Epithelial cell of prostate (primary cell): ENCODE data around the gene CTXND1.

ENCODE experiments used
- DNase-seq: peaks from one replicate; pipeline ENCODE4 v3.0.0-alpha.2; 2011; ENCODE audit warnings: low read depth, low spot score
- H3K27ac ChIP-seq: fragments of 450-650 bp; 2 replicates; pipeline ENCODE4 v1.5.1; 2017; ENCODE audit warnings: mild to moderate bottlenecking

The CTXND1 gene

DNA sequence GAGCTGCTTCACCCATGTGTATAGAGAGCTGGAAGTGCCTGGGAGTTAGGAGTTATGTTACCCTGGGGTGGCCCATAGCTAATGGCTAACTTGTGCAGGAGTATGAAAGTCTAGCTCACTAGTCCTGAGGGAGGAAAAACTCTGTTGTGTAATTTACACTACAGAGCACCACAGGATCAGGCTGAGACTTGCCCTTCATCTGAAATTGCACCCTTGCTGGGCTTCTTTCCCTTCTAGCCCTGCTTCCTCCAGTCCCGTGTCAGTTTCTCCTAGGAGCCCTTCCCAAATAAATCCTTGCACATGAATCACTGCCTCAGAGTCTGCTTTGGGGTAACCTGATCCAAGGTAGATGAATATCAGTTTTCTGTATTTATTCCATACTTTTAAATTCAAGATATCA lies 40.0 kb downstream of the CTXND1 start:
- H3K27ac ChIP-seq: no peak overlapping the region
- DNase-seq: peak; percentile 18

DNA sequence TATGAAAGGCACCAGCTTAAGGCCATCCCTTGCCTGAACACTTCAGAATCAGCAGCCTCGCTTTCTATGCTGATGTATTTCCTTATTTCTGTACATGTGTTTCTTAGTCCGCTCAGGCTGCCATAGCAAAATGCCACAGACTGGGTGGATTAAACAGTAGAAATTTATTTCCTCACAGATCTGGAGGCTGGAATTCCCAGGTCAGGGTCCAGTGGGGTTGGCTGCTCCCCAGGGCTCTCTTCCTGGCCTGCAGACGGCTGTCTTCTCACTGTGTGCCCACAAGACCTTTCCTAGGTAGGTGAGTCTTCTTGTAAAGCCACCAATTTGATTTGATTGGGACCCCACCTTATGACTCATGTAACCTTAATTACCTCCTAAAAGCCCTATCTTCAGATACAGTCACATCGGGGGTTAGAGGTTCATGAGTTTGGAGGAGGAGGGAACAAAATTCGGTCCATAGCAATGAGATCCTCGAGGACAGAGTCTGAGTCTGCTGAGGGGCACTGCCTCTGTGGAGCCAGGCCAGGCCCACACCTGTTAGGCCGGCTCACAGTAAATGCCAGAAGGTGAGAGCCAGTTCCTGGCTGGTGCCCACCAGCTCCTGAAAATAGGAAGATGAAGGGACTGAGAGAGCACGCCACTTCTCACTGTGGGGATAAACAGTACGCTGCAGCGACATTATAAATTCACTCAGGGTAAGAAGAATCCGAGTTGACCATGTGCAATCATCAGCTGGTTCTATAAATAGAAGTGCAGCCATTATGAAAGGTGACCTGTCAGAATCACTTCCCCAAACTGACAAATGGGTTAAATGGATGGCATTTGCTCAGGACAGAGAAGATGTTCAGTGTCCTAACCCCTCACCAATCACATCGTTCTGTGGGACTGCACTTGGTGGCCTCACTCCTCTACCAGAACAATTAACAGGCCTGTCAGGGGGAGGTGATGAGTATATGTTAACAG lies 41.1 kb downstream of the CTXND1 start:
- no peak overlapping the region for H3K27ac ChIP-seq
- DNase-seq: no peak

DNA sequence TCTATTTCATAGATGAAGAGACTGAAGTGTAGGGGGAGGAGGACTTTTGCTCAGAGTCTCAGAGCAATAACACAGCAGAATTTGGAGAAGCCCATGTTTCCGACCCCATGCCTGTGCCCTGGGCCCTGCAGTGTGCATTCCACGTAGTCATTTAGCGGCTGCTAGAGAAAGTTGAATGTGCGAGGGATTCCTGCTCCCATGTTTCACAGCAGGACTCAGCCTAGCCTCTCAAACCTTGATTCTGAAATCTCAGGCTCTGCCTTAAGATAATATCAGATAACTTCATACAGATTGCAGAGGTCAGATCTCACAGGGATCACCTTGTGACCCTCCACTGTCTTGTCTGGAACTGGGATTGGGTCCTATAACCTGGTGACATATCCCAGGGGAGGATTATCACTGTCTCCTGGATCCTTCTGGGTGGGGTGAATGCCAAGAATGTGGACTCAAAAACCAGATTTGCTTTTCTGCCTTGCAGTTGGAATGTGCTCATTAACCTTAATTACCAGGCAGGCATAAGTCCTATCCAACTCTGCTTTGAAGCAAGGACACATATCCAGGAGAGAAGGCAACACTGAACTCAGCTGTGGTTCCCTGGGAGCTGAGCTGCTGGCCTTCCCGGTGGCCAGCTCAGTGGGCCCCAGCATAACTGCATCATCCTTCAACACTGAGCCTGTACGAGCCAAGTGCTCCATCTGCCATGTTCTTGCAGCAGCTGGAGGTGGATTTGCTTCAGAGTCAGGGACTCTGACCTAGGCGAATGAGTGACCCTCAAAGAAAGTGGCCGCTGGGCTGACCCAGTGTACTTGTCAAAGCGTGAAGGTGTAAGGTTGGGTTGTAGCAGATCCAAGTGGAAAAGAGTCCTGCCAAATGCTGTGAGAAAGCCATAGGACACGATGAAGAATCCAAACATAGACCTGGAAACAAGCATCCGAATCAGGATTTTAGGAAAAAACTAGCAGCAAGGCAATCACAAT lies 43.0 kb downstream of the CTXND1 start:
- no peak overlapping the region for H3K27ac ChIP-seq
- no peak for DNase-seq

DNA sequence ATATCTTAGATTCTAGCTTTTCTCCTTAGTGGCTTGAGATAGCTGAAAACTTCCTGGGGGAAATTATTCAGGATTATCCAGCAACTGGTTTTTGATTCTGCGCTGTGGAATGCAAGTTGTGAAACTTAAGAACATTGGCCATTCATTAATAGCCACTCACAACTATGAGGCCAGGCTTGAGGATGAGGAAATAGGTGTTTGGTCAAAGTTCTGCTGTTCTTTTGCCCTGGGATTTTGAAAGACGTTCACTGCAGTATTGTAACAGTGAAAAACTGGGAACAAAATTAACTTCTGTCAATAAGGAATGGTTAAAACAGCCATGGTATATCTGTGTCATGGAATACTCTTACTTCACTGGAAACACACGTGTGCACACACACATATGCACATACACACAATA lies 44.1 kb downstream of the CTXND1 start:
- no peak overlapping the region for H3K27ac ChIP-seq
- no peak for DNase-seq

DNA sequence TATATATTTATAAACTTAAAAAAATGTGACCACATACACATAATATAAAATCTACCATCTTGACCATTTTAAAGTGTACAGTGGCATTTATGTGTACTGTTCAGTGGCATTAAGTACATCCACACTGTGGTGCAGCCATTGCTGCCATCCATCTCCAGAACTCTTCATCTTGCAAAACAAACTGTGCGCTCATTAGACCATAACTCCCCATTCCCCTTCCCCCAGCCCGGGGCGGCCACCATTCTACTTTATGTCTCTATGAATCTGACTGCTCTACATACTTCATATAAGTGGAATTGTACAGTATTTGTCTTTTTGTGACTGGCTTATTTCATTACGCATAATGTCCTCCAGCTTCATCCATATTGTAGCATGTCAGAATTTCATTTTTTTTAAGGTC lies 47.8 kb downstream of the CTXND1 start:
- no peak overlapping the region for H3K27ac ChIP-seq
- no peak for DNase-seq

DNA sequence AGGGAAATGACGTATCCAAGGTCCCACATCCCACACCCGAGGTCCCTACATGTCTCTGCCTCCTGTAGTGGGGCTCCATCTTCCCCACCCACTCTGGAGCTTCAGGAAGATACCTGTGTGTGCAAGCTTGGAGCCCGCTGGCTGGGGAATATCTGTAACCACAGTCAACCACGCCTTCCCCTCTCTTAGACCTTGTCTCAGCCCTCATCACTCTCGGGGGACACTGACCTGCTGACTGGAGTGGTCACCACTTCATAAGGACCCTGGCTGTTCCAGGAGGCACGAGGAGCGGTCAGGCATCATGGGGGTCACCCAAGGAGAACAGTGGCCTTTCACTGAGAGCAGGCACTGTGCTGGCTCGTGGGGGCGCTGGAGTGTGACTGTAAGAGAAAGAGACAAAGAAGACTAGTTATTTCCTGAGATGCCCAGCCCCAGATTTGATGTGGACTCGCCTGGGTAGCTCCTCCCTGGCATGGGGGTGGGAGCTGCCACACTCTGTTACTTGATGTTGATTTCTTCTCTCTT lies 48.6 kb downstream of the CTXND1 start:
- H3K27ac ChIP-seq: no peak overlapping the region
- no peak for DNase-seq

DNA sequence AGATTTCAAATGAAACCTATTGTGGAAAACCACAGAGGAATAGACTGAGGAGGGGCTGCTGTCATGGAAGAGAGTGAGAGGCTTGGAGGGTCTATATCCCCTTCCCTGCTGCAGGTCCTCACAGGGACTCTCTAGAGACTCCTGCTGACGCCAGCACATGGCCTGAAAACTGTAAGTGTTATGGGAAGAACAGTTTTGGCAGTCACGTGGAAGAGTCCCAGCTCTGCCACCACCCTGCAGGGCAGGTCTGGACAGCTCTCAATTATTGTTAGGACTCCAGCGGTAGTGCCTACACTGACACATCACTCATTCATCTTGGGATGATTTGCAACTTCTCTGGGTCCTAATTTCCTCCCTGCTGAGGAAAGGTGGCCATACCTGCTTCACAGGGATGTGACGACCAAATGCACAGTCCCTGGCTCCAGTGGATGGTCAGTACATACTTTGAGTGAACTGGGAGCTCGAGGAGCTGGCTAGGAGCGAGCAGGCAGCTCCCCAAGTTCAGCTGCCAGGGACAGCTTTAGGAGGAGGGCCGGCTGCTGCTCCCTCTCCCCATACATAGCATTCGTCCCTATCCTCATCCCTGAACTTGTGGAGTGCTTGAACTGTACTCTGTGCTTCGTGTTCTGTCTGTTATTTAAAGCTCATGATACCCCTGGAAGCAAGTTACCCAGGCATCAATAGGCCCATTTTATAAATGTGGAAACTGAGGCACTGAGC lies 49.2 kb downstream of the CTXND1 start:
- DNase-seq: peak; percentile 68
- H3K27ac ChIP-seq: no peak overlapping the region

DNA sequence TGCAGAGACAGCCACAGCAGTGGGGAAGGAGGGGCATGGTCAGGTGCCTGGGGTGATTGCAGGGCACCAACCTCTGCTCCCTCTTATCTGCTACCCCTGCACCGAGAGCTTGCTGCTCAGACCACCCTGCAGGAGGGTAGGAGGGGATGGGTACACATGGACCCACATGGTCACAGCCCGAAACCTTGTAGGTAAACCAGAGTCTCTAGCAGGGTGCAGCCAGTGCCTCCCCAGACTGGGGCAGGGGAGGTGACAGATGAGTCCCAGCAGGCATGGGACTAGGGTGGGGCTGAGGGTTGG lies 50.0 kb downstream of the CTXND1 start:
- H3K27ac ChIP-seq: no peak overlapping the region
- DNase-seq: no peak

DNA sequence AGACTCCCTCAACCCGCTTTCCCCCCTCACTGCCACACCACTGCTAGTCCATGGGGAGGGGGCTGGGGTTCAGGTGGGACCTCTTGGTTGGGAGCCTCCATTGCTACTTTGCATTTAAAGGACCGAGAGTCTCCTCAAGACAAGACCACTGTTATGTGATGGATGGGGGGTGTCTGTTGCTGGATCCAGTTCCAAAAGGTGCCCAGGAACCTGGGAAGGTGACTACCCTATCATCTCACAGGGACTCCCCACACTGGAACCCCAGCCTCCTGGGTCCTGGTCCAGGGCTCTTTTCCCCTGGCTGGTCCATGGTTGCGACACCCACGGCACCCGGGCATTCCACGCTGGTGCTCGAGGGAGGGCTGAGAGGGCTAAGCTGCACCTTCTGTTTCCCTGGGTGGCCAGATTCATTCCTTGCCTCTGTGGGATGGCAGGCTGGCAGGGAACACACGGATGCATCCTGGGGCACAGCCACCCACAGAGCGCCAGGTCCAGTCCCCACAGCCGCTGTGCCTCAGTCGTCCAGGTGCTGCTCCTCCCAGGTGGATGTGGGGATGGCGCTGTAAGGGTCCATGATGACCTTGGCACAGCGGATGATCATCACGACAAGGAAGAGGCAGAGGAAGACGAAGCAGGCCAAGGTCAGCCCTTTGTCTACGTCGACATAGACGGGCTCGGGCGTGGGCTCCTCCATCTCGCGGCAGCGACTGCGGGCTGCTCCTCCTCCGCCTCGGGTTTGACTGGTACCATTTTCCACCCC lies 50.6 kb downstream of the CTXND1 start:
- H3K27ac ChIP-seq: no peak overlapping the region
- DNase-seq: no peak

DNA sequence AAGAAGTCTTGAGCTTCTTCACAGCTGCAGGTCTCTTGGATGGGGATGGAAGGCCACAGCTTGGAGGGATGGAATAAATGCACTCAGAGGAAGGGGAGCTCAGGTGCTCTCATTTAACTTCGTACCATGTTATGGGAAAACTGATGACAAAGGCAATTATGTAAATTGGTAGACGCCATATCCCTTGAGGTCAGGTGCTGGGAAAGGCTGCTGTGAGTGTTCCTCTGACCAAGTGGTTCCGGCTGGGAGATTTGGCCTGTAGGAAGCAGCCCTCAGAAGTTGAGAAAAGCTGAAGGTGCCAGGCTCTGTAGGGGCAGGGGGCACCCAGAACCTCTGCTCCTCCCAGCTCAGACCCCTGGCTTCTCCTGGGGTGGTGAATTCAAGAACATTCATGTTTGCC lies 52.1 kb downstream of the CTXND1 start:
- no peak for DNase-seq
- H3K27ac ChIP-seq: no peak overlapping the region

DNA sequence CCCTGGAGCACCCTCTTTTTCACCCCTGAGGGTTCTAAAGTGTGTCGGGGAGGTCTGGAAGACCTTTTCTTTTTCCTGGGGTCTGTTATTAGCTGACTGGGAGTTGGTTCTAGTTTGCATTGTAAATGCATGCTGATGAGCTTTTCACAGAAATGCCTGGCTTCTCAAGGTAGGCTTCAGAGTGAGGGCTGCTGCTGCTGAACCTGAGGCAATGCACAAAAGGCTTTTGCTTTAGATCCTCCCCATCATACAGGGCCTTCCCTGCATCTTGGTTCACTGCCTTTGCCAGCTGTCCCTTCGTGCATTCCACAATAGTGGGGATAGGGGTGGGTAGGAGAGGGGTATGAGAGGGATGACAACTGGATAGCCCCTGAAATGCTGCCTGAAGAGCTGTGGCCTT lies 52.6 kb downstream of the CTXND1 start:
- H3K27ac ChIP-seq: no peak overlapping the region
- DNase-seq: no peak

DNA sequence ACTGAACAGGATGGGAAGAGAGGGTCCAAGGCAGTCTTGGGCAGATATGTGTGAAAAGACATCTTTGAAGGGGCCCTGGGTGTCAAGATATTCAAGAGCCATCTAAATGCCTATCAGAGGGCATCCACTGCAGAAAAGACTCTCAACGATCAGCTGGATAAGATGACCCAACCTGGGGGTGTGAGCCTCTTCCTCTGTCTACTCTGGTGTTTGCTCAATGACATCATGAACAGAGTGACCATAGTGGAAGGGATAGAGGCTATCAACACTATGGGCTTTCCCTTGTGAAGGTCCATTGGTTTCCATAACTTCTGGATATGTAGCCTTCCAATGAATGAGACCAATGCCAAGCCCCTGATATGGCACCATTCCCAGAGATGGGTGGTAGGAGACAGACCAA lies 57.1 kb downstream of the CTXND1 start:
- DNase-seq: no peak
- H3K27ac ChIP-seq: no peak overlapping the region

DNA sequence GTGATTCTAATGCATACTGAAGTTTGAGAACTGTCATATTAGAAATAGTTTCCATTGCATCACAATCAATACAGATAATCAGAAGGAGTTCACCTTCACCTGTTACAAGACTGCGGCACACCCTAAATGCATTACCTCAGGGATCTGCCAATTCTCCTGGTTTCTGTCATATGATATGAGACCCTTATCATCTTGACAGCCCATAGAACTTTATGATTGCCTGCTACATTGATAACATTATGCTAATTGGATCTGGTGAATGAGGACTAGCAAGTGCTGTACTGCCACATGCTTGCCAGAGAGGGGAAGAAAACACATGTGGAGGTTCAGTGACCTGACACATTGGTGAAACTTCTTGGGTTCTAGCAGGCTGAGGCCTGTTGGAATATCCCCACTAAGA lies 57.8 kb downstream of the CTXND1 start:
- H3K27ac ChIP-seq: no peak overlapping the region
- DNase-seq: no peak

DNA sequence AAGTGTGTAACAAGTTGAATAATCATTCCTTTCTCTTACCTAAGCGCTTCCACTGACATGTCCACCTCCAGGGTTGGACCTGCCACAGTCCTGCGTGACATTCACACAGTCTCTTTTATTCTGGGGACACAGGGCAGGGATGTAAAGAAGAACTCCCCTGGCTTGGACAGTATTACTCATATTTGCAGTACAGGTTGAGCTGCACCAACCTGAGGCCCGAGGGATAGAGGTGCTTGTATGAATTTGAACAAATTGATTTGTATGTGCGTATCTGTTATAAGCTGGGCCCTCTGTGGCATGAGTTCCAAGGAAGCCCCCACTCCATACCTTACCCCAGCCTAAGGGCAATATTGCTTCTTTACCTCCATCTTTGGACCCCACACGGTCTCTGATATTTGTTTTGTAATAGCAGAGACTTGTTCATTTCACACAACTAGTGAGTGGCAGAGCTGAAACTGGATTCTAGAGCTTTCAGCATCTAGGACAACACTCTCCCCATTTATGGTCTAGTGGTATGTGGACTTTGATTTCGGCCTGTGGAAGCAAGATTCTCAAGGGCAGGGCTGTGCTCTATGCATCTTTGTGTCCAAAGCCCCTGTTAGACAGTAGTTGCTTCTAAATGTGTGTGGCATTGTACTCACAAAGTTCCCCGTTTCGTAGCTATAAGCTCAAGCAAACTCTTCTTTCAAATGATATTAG lies 60.0 kb downstream of the CTXND1 start:
- DNase-seq: no peak
- no peak overlapping the region for H3K27ac ChIP-seq

DNA sequence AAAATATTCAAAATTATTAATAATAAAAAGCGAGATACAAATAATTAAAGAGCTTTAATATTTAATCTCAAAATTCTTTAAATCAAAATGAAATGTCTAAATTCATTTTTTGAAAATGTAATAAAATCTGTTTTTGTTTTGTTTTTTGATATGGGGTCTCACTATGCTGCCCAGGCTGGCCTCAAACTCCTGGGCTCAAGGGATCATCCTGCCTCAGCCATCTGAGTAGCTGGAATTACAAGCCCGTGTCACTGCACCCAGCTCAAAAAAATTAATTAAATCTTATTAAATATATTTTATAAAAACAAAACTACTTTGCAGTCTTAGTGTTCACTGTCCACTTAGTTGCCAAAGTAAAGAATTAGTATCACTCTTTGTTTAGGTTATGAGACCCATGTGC lies 60.8 kb downstream of the CTXND1 start:
- H3K27ac ChIP-seq: no peak overlapping the region
- no peak for DNase-seq

DNA sequence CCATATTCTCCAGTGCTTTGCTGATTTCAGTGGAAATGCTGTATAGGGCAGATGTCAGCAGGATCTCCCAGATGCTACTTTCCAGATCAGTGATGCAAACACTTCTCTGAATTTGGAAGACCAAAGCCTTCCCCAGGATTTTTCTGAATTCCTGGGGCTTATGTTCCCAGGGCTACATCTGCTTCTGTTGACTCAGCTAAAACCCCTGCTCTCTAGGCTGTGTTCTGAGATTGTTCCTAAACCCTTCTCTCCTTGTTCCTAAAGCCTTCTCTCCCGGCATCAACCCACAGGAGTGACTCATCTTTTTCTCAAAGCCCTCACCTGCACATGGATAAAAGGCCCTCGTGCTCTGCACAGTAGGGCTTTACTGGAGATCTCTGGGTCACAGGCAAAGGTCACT lies 63.8 kb downstream of the CTXND1 start:
- no peak overlapping the region for H3K27ac ChIP-seq
- no peak for DNase-seq

DNA sequence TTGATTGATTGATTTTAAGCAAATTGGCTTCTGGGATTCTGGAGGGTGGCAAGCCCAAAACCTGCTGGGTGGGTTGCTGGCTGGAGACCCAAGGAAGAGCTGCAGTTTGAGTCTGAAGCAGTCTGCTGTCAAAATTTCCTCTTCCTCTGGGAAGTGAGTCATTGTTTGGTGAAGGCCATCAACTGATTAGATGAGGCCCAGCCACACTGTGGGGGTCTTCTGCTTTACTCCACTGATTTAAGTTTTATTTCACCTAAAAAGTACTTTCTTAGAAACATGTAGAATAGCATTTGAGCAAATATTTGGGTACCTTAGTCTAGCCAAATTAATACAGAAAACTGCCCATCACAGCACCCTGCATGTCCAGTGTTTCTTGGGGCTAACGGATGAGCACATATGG lies 65.4 kb downstream of the CTXND1 start:
- H3K27ac ChIP-seq: no peak overlapping the region
- DNase-seq: no peak

DNA sequence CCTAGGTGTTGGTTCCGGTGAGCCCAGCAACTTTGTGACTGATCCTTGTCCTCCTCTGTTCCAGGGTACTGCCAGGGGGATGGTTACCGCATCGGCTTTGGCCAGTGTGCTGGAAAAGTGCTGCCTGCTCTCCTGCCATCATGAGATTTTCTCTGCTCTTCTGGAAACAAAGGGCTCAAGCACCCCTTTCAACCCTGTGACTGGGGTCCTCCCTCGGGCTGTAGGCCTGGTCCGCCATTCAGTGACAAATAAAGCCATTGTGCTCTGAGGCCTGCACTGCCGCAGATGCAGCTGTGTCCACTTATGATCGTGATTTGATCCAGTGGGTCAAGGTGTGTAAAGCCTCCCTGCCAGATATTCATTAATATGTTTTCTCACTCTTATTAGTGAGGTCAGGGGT lies 65.9 kb downstream of the CTXND1 start:
- no peak for DNase-seq
- H3K27ac ChIP-seq: no peak overlapping the region

DNA sequence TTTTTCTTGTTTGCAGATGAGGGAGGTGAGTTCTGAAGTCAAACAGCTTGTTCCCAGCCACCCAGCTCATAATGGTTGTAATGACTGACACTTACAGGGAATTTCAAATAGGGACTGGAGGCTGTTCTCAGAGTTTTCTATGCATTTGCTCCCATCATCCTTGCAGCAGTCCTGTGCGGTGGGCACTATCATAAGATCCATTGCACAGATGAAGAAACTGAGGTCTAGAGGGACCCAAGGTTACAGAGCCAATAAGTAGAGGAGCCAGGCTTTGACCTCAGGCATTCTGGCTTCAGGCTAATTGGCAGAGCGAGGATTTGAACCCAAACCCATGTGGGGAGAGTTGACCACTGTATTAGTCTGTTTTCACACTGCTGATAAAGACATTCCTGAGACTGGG lies 66.9 kb downstream of the CTXND1 start:
- DNase-seq: no peak
- no peak overlapping the region for H3K27ac ChIP-seq
